IMR-90 (cell line): ENCODE measurements around the gene ADGRG6.

Source experiments
- CTCF ChIP-seq: conservative IDR thresholded peaks from 2 replicates; pipeline ENCODE4 v1.5.1; 2012; ENCODE audit warnings: mild to moderate bottlenecking, low read depth, low read length, improper control_type of control experiment
- ELK1 ChIP-seq: fragments of 150-350 bp; IDR thresholded peaks from 2 replicates; pipeline ENCODE4 v1.6.1; 2016; ENCODE audit warnings: low read depth, mild to moderate bottlenecking, low read length, moderate library complexity, borderline replicate concordance
- FOS ChIP-seq: fragments of 150-350 bp; IDR thresholded peaks from 2 replicates; pipeline ENCODE4 v1.6.1; 2016; ENCODE audit warnings: low read depth, low read length
- MAFK ChIP-seq: IDR thresholded peaks from 2 replicates; pipeline ENCODE4 v1.6.1; 2012; ENCODE audit warnings: low read depth, low read length, improper control_type of control experiment
- NFE2L2 ChIP-seq: fragments of 150-350 bp; IDR thresholded peaks from 2 replicates; pipeline ENCODE4 v1.6.1; 2016; ENCODE audit warnings: low read depth, mild to moderate bottlenecking, low read length
- POLR2A ChIP-seq: IDR thresholded peaks from 2 replicates; pipeline ENCODE4 v1.6.1; 2012; ENCODE audit warnings: mild to moderate bottlenecking, low read depth, low read length
- RAD21 ChIP-seq: IDR thresholded peaks from 2 replicates; pipeline ENCODE4 v1.6.1; 2012; ENCODE audit warnings: low read length, improper control_type of control experiment
- SMC3 ChIP-seq: fragments of 150-350 bp; IDR thresholded peaks from 2 replicates; pipeline ENCODE4 v1.6.1; 2016; ENCODE audit warnings: low read depth, mild to moderate bottlenecking, antibody characterized with exemption, low read length, moderate library complexity

DNA sequence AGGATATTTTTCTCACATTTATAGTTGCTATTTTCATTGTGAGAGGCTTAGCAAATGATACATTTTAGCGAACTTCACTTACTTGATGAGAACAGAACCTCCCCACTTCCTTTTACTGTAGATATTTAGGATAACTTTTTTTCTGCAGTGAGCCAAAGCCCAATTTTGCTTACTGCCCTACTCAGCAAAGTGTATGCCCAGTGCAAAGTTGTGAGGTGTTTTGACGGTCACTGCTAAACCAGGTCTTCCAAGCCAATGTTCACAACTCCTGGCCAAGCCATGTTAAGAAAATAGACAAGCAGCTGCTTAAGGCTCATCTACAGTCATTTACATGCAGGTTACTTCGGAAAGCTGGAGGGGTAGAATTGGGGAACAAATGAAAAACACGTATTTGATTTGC, 144.8 kb downstream of the ADGRG6 start:
- no peak for TF ChIP-seq CTCF
- TF ChIP-seq SMC3 = no peak
- TF ChIP-seq ELK1 = no peak
- no peak for TF ChIP-seq POLR2A
- no peak for TF ChIP-seq MAFK
- no peak for TF ChIP-seq NFE2L2
- TF ChIP-seq RAD21 = no peak
- TF ChIP-seq FOS = no peak
